ENCODE results near the gene PCDHGA10. TPM values are rescaled to one million over a fixed set of nuclear protein-coding genes. Genes with fewer than 3 reads are reported as not detected.
"Not testable (repeated sequence)": the region's sequence is repeated elsewhere in the genome, so short reads cannot be mapped to it uniquely, and the experiment has no call there.

PCDHGA10 gene
- total and polyA plus RNA-seq, 9 of the 15 experiments (the other 6 are each of a cell fraction or from before 2014, with no cell fraction given) = 0.01 to 0.11 (median 0.05) TPM

GRCh38 chr5:141414548-141415274, 1.9 kb downstream of the PCDHGA10 start:
- H3K9me3 ChIP-seq (replicated peaks; ENCODE audit: control insufficient read depth, insufficient read depth, low read depth, low read length); H3K9me1 ChIP-seq (ENCODE audit: control insufficient read depth, insufficient read depth, low read length); FAIRE-seq; in situ Hi-C loops (cut with MboI); ATAC-seq; H3K4me3 ChIP-seq; H3K36me3 ChIP-seq (ENCODE audit: control insufficient read depth, insufficient read depth, low read length); H2AFZ ChIP-seq (ENCODE audit: low read depth, low read length); DNase-seq (ENCODE audit: extremely low read depth in 1 of 4, low spot score in 3 of 4); H3K27ac ChIP-seq (ENCODE audit: extremely low read depth, low read depth, low read length); H3K9ac ChIP-seq (ENCODE audit: insufficient read depth in 1 of 2, low read depth in 2 of 2, low read length in 2 of 2); H3K79me2 ChIP-seq (ENCODE audit: control insufficient read depth, insufficient read depth, low read length); H4K20me1 ChIP-seq (replicated peaks; ENCODE audit: control insufficient read depth, insufficient read depth, low read length); H3K4me2 ChIP-seq (ENCODE audit: insufficient read depth, low read length); BruUV-seq (replicated peaks): not testable (repeated sequence)
- Histone ChIP-seq H3K4me1 (replicated peaks in 1 of 2; ENCODE audit: control insufficient read depth in 2 of 2, insufficient read depth in 2 of 2, low read length in 2 of 2) (peaks cover 0 to 29% of the 10 kb centered on the region in 2 experiments; a peak in 2 of 5 replicates), H3K27me3 (ENCODE audit: control insufficient read depth in 2 of 2, insufficient read depth in 2 of 2, low read length in 2 of 2) (peaks cover 7 to 36% of the 10 kb centered on the region in 2 experiments; a peak in 4 of 5 replicates)
- ChIA-PET POLR2A (interaction anchor here (0.8 kb wide), 1 partner anchor 101 kb away, joined by 3 read pairs; no protein-coding TSS in a partner anchor), CTCF (ENCODE audit: low intra/inter-chr PET ratio) (interaction anchor here (0.6 to 0.8 kb wide), 2 partner anchors 76 to 146 kb away, joined by 3 to 4 read pairs; no protein-coding TSS in a partner anchor)
- intact Hi-C loops (cut with micrococcal nuclease) = loop anchor here (5.0 kb wide), 1 partner anchor 108 kb away; no protein-coding TSS in a partner anchor
- 10% methylated on average over 32 of the region's 46 CpGs for WGBS (ENCODE audit: insufficient coverage, low coverage, missing lambda C conversion rate)
- TF ChIP-seq, protein P1, sequence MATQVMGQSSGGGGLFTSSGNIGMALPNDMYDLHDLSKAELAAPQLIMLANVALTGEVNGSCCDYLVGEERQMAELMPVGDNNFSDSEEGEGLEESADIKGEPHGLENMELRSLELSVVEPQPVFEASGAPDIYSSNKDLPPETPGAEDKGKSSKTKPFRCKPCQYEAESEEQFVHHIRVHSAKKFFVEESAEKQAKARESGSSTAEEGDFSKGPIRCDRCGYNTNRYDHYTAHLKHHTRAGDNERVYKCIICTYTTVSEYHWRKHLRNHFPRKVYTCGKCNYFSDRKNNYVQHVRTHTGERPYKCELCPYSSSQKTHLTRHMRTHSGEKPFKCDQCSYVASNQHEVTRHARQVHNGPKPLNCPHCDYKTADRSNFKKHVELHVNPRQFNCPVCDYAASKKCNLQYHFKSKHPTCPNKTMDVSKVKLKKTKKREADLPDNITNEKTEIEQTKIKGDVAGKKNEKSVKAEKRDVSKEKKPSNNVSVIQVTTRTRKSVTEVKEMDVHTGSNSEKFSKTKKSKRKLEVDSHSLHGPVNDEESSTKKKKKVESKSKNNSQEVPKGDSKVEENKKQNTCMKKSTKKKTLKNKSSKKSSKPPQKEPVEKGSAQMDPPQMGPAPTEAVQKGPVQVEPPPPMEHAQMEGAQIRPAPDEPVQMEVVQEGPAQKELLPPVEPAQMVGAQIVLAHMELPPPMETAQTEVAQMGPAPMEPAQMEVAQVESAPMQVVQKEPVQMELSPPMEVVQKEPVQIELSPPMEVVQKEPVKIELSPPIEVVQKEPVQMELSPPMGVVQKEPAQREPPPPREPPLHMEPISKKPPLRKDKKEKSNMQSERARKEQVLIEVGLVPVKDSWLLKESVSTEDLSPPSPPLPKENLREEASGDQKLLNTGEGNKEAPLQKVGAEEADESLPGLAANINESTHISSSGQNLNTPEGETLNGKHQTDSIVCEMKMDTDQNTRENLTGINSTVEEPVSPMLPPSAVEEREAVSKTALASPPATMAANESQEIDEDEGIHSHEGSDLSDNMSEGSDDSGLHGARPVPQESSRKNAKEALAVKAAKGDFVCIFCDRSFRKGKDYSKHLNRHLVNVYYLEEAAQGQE (IDR thresholded peaks at IDR 0.05; ENCODE audit: borderline replicate concordance) = 0 out of 2 replicates have a peak, but pooled peaks have one; percentile 3
- TF ChIP-seq, protein P1 (CRISPR knock-in tag; IDR thresholded peaks at IDR 0.05; ENCODE audit: low read depth) = not testable (repeated sequence)
